HUES6 (cell line): Measurements from ENCODE around the gene E2F4.
A peak's percentile ranks its signal among the peaks of the same experiment; 100 is the strongest.

Experiments
- H3K27ac ChIP-seq: 2 replicates; pipeline ENCODE4 v1.7.0; 2013; ENCODE audit warnings: low read depth, mild to moderate bottlenecking, low read length, inconsistent platforms
- H3K27me3 ChIP-seq: 2 replicates; pipeline ENCODE4 v1.6.1; 2013; ENCODE audit warnings: low read length; ENCODE audit not compliant: control insufficient read depth, insufficient read depth
- H3K36me3 ChIP-seq: 2 replicates; pipeline ENCODE4 v1.6.1; 2013; ENCODE audit warnings: low read length; ENCODE audit not compliant: control insufficient read depth, insufficient read depth
- H3K4me1 ChIP-seq: 2 replicates; pipeline ENCODE4 v1.6.1; 2013; ENCODE audit warnings: low read length; ENCODE audit not compliant: control insufficient read depth, insufficient read depth
- H3K4me3 ChIP-seq: 2 replicates; pipeline ENCODE4 v1.5.1; 2013; ENCODE audit warnings: low read depth, low read length
- H3K9ac ChIP-seq: one replicate; pipeline ENCODE4 v1.6.1; 2013; ENCODE audit warnings: mild to moderate bottlenecking, low read length
- H3K9me3 ChIP-seq: 2 replicates; pipeline ENCODE4 v1.6.1; 2013; ENCODE audit warnings: low read depth, low read length; ENCODE audit not compliant: control insufficient read depth, insufficient read depth

Gene E2F4

GRCh38 chr16:67204076-67204475 lies 12.1 kb downstream of the E2F4 start:
- Histone ChIP-seq H3K27me3 (no peaks in the 10 kb centered on the region), H3K4me1 (peaks cover 13% of the 10 kb centered on the region), H3K9ac (no peak overlapping the region), H3K27ac (no peak overlapping the region), H3K4me3 (no peak overlapping the region), H3K9me3 (no peaks in the 10 kb centered on the region), H3K36me3 (peaks cover 30% of the 10 kb centered on the region)

GRCh38 chr16:67206129-67206837 lies 14.3 kb downstream of the E2F4 start:
- Histone ChIP-seq H3K4me3 (no peak overlapping the region), H3K4me1 (peaks cover 13% of the 10 kb centered on the region), H3K9ac (no peak overlapping the region), H3K27me3 (no peaks in the 10 kb centered on the region), H3K27ac (no peak overlapping the region), H3K9me3 (no peaks in the 10 kb centered on the region), H3K36me3 (peaks cover 28% of the 10 kb centered on the region)

- H3K36me3 ChIP-seq = peaks cover 22% of the 10 kb centered on the region
- H3K27ac ChIP-seq = no peak overlapping the region
- no peak overlapping the region for H3K4me3 ChIP-seq
- H3K4me1 ChIP-seq = peaks cover 13% of the 10 kb centered on the region
- no peaks in the 10 kb centered on the region for H3K27me3 ChIP-seq
- peak overlapping the region; percentile 37 for H3K9ac ChIP-seq
- H3K9me3 ChIP-seq = no peaks in the 10 kb centered on the region
These were observed 14.9 kb downstream of the E2F4 start for GRCh38 chr16:67206838-67207248.

GRCh38 chr16:67207249-67208091 lies 15.5 kb downstream of the E2F4 start:
- Histone ChIP-seq H3K27ac (no peak overlapping the region), H3K9ac (peak overlapping the region; percentile 37), H3K4me3 (no peak overlapping the region), H3K4me1 (peaks cover 13% of the 10 kb centered on the region), H3K9me3 (no peaks in the 10 kb centered on the region), H3K36me3 (peaks cover 16% of the 10 kb centered on the region), H3K27me3 (no peaks in the 10 kb centered on the region)

GRCh38 chr16:67208154-67208896 lies 16.4 kb downstream of the E2F4 start:
- Histone ChIP-seq H3K4me3 (no peak overlapping the region), H3K27ac (no peak overlapping the region), H3K27me3 (peaks cover 3% of the 10 kb centered on the region; the same call in 1 of the 2 replicates), H3K9me3 (no peaks in the 10 kb centered on the region), H3K36me3 (peaks cover 9% of the 10 kb centered on the region), H3K9ac (no peak overlapping the region), H3K4me1 (peaks cover 13% of the 10 kb centered on the region)

- Histone ChIP-seq H3K4me1 (peaks cover 13% of the 10 kb centered on the region), H3K4me3 (no peak overlapping the region), H3K27me3 (peaks cover 6% of the 10 kb centered on the region; the same call in 1 of the 2 replicates), H3K9ac (no peak overlapping the region), H3K36me3 (no peaks in the 10 kb centered on the region), H3K9me3 (no peaks in the 10 kb centered on the region), H3K27ac (no peak overlapping the region)
These were observed 17.6 kb downstream of the E2F4 start for GRCh38 chr16:67209565-67209964.

GRCh38 chr16:67210069-67210937 lies 18.3 kb downstream of the E2F4 start:
- Histone ChIP-seq H3K4me1 (peaks cover 13% of the 10 kb centered on the region), H3K4me3 (no peak overlapping the region), H3K27ac (no peak overlapping the region), H3K9me3 (no peaks in the 10 kb centered on the region), H3K36me3 (no peaks in the 10 kb centered on the region), H3K9ac (no peak overlapping the region), H3K27me3 (peaks cover 6% of the 10 kb centered on the region; the same call in 1 of the 2 replicates)

GRCh38 chr16:67211674-67212073 lies 19.7 kb downstream of the E2F4 start:
- no peaks in the 10 kb centered on the region for H3K36me3 ChIP-seq

GRCh38 chr16:67212766-67213165 lies 20.8 kb downstream of the E2F4 start:
- Histone ChIP-seq H3K4me1 (no peaks in the 10 kb centered on the region; the same call in 1 of the 2 replicates), H3K36me3 (no peaks in the 10 kb centered on the region), H3K9ac (no peak overlapping the region), H3K27me3 (peaks cover 17% of the 10 kb centered on the region; the same call in 1 of the 2 replicates), H3K9me3 (no peaks in the 10 kb centered on the region), H3K27ac (no peak overlapping the region), H3K4me3 (no peak overlapping the region)

More at GRCh38 chr16:67211674-67212073, 19.7 kb downstream of the E2F4 start:
- H3K9me3 ChIP-seq = no peaks in the 10 kb centered on the region
- peaks cover 10% of the 10 kb centered on the region for H3K4me1 ChIP-seq
- no peak overlapping the region for H3K4me3 ChIP-seq
- H3K27me3 ChIP-seq = peaks cover 14% of the 10 kb centered on the region; the same call in 1 of the 2 replicates
- no peak overlapping the region for H3K27ac ChIP-seq
- H3K9ac ChIP-seq = no peak overlapping the region
